Peyer's patch (tissue), 4 donors: ENCODE results near the gene HAUS1. TPM values are rescaled to one million over a fixed set of nuclear protein-coding genes. Genes with fewer than 3 reads are reported as not detected.

ENCODE experiments used
- DNase-seq, 3 donors: peaks; one replicate each; pipeline ENCODE4 v3.0.0-alpha.2; 2017 to 2019
- H3K27ac ChIP-seq, 4 donors: fragments of 200-600 bp; sonication (generic); one replicate each; pipeline ENCODE4 v1.5.1; 2016 to 2019
- H3K27me3 ChIP-seq, 2 donors: fragments of 200-600 bp; sonication (generic); one replicate each; pipeline ENCODE4 v1.5.1; 2019
- H3K36me3 ChIP-seq, 3 donors: fragments of 200-600 bp; sonication (generic); one replicate each; pipeline ENCODE4 v1.5.1; 2016 to 2019
- H3K4me1 ChIP-seq, 4 donors: fragments of 200-600 bp; sonication (generic); one replicate each; pipeline ENCODE4 v1.5.1; 2016 to 2019
- H3K4me3 ChIP-seq, 4 donors: fragments of 200-600 bp; sonication (generic); 1 replicate in 3 of 4; 2 replicates in 1 of 4; pipeline ENCODE4 v1.5.1; 2016 to 2019; ENCODE audit warnings: mild to moderate bottlenecking in 1 of 4
- H3K9me3 ChIP-seq, 4 donors: fragments of 200-600 bp; sonication (generic); one replicate each; pipeline ENCODE4 v1.5.1; 2016 to 2019; ENCODE audit warnings: mild to moderate bottlenecking in 1 of 4
- POLR2A ChIP-seq, 2 donors: fragments of 450-650 bp; IDR thresholded peaks; one replicate each; pipeline ENCODE4 v1.5.1; 2017; ENCODE audit warnings: antibody characterized with exemption in 2 of 2, mild to moderate bottlenecking in 2 of 2, moderate library complexity in 2 of 2
- total RNA-seq, 4 donors: library from RNA; depleted of rRNA; stranded (reverse); fragments of >200 nt; gene quantifications; one replicate each; pipeline ENCODE4 v1.1.0, GENCODE V29; 2016
- TF ChIP-seq, protein P1 (sequence below), 6 experiments: fragments of 450-650 bp in 4 of 6; fragments of 200-600 bp in 2 of 6; sonication (generic) in 1 of 6; IDR thresholded peaks; one replicate each; pipeline ENCODE4 v1.5.1; 2017 to 2019; ENCODE audit warnings: antibody characterized with exemption in 6 of 6, mild to moderate bottlenecking in 3 of 6, moderate library complexity in 1 of 6

Gene HAUS1
- total RNA-seq, 4 donors from 2014 or later: 24.1 to 54.8 (median 37.3) TPM

DNA sequence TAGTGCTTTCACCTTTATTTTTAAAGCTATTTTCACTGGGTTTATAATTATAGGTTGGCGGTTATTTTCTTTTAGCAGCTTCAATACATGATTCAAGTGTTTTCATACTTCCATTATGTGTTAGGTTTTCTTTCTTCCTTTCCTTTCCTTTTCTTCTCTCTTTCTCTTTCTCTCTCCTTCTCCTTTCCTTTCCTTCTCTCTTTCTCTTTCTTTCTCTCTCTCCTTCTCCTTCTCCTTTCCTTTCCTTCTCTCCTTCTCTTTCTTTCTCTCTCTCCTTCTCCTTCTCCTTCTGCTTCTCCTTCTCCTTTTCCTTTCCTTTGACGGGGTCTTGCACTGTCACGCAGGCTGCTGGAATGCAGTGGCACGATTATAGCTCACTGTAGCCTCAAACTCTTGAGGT lies 36.0 kb downstream of the HAUS1 start:
- DNase-seq: no peak
- TF ChIP-seq, protein P1, sequence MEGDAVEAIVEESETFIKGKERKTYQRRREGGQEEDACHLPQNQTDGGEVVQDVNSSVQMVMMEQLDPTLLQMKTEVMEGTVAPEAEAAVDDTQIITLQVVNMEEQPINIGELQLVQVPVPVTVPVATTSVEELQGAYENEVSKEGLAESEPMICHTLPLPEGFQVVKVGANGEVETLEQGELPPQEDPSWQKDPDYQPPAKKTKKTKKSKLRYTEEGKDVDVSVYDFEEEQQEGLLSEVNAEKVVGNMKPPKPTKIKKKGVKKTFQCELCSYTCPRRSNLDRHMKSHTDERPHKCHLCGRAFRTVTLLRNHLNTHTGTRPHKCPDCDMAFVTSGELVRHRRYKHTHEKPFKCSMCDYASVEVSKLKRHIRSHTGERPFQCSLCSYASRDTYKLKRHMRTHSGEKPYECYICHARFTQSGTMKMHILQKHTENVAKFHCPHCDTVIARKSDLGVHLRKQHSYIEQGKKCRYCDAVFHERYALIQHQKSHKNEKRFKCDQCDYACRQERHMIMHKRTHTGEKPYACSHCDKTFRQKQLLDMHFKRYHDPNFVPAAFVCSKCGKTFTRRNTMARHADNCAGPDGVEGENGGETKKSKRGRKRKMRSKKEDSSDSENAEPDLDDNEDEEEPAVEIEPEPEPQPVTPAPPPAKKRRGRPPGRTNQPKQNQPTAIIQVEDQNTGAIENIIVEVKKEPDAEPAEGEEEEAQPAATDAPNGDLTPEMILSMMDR (IDR thresholded peaks at IDR 0.05): no peak
- no peak for TF ChIP-seq POLR2A (IDR thresholded peaks at IDR 0.05)
- H3K27me3 ChIP-seq: no peaks in the 10 kb centered on the region
- H3K4me3 ChIP-seq: no peak overlapping the region
- H3K27ac ChIP-seq: no peak overlapping the region
- no peaks in the 10 kb centered on the region for H3K9me3 ChIP-seq
- no peaks in the 10 kb centered on the region for H3K36me3 ChIP-seq
- H3K4me1 ChIP-seq: no peaks in the 10 kb centered on the region

DNA sequence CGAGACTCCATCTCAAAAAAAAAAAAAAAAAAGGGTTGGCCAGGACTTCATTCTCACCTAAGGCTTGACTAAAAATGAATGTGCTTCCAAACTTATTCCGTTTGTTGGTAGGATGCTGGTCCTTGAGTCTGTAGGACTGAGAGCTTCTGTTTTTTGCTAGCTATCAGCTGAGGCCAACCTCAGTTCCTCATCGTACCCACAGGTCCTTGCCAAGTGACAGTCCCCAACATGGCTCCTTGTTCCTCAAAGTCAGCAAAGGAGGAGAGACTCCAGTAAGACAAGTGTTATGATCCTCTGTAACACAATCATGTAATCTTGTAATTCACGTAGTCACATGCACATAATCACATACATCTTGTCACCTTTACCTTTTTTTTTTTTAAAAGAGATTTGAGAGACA lies 37.0 kb downstream of the HAUS1 start:
- H3K27me3 ChIP-seq: no peaks in the 10 kb centered on the region
- H3K4me3 ChIP-seq: no peak overlapping the region
- no peak for TF ChIP-seq POLR2A (IDR thresholded peaks at IDR 0.05)
- TF ChIP-seq, protein P1 (IDR thresholded peaks at IDR 0.05): no peak
- no peaks in the 10 kb centered on the region for H3K4me1 ChIP-seq
- H3K36me3 ChIP-seq: no peaks in the 10 kb centered on the region
- DNase-seq: no peak
- H3K27ac ChIP-seq: no peak overlapping the region
- no peaks in the 10 kb centered on the region for H3K9me3 ChIP-seq

DNA sequence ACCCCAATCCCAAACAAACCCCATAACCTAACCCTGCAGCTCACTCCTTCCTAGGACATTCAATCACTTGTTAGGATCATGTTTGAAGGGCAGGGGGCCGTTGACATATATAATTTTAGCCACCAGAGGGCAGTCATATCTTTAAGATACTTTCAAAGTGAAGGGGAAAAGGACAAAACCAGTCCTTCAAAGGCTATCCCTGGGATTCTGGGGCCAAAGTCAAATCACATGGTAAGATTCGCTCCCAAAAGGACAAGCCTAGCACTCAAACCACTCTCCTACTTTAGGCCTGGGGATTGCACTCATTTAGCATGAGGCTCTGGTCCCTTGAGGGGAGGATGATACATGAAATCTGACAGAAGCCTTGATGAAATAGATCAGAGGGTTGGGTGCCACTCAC lies 44.6 kb downstream of the HAUS1 start:
- Histone ChIP-seq H3K36me3 (no peaks in the 10 kb centered on the region), H3K4me3 (no peak overlapping the region), H3K27me3 (no peaks in the 10 kb centered on the region), H3K4me1 (no peaks in the 10 kb centered on the region), H3K9me3 (no peaks in the 10 kb centered on the region), H3K27ac (no peak overlapping the region)
- peak in 2 of 3 donors; percentile 39 to 77 for DNase-seq
- TF ChIP-seq POLR2A (IDR thresholded peaks at IDR 0.05): no peak
- TF ChIP-seq, protein P1 (IDR thresholded peaks at IDR 0.05): peak; percentile 34 to 73 (median 65)

DNA sequence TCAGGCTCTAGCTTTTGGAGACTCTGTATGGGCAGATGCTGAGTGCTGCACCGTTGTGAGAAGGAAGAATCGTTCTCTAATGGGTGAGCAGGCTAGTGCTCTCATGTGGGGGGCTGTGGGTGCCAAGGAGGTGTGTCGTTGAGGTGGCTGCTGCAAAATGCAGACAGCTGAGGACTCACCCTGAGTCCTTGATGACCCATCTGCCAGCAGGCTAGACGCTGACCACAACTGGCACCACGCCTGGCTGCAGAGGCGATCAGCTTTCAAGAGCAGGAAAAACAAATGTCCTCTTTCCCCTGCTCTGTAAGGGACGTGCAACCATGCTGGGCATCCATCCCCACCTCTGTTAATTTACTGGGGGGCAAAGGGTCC lies 48.2 kb downstream of the HAUS1 start:
- Histone ChIP-seq H3K36me3 (no peaks in the 10 kb centered on the region), H3K9me3 (no peaks in the 10 kb centered on the region), H3K27me3 (no peaks in the 10 kb centered on the region), H3K27ac (no peak overlapping the region), H3K4me3 (no peak overlapping the region), H3K4me1 (no peaks in the 10 kb centered on the region)
- DNase-seq: no peak
- TF ChIP-seq, protein P1 (IDR thresholded peaks at IDR 0.05): no peak
- TF ChIP-seq POLR2A (IDR thresholded peaks at IDR 0.05): no peak

DNA sequence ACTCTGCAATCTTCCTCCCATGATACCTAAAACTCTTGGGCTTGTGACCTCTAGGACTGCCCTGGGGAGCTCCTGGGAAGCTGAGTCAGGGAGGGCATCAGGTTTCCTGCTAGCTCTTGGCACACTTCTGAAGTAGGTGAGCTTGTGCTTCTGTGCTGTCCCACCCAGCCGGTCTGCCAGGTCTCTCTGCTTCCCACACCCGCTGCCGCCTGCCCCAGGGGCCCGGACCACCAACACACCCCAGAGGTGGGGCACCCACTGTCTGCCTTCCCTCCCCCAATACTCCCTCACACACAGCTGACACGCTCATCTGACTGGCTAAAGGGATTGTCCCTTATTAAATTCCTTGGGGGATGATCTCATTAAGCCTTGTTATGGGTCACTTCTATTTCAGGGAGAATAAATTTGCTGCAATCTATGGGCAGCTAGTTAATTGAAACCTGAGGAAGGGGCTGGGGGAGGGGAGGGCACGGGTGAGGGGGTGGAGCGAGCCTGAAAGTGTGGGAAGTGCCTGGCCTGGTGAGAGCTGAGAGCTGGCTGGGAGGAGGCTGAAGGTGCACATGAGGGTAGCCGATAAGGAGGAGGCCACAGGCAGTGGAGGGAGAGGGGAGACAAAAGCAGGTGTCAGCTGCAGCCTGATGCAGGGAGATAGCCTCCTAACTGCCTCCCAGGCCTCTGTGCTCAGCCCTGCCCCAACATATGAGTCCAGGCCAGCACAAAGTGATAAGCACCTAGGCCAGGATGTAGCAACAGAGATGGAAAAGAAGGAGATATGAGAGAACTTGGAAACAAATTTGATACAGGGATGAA lies 48.8 kb downstream of the HAUS1 start:
- H3K27ac ChIP-seq: no peak overlapping the region
- no peaks in the 10 kb centered on the region for H3K4me1 ChIP-seq
- no peaks in the 10 kb centered on the region for H3K36me3 ChIP-seq
- no peak overlapping the region for H3K4me3 ChIP-seq
- no peaks in the 10 kb centered on the region for H3K9me3 ChIP-seq
- TF ChIP-seq POLR2A (IDR thresholded peaks at IDR 0.05): no peak
- TF ChIP-seq, protein P1 (IDR thresholded peaks at IDR 0.05): no peak
- DNase-seq: no peak
- H3K27me3 ChIP-seq: no peaks in the 10 kb centered on the region
